HAP-1 (cell line): ENCODE data around the gene C10orf105.
A peak's percentile ranks its signal among the peaks of the same experiment; 100 is the strongest.

Experiments
- DNase-seq, 2 experiments: peaks; one replicate each; pipeline ENCODE4 v3.0.0-alpha.2; 2016 to 2020; ENCODE audit warnings: low spot score in 2 of 2
- H3K27me3 ChIP-seq: fragments of 250-450 bp; sonication (Bioruptor Pico); 2 replicates; pipeline ENCODE4 v1.5.1; 2020; ENCODE audit warnings: low read depth, mild to moderate bottlenecking, moderate library complexity
- H3K36me3 ChIP-seq: fragments of 250-450 bp; sonication (Bioruptor Pico); replicated peaks from 2 replicates; pipeline ENCODE4 v1.5.1; 2020; ENCODE audit warnings: mild to moderate bottlenecking
- H3K4me1 ChIP-seq: fragments of 250-450 bp; sonication (Bioruptor Pico); 2 replicates; pipeline ENCODE4 v1.5.1; 2020; ENCODE audit warnings: mild to moderate bottlenecking
- H3K4me3 ChIP-seq: fragments of 250-450 bp; sonication (Bioruptor Pico); 2 replicates; pipeline ENCODE4 v1.5.1; 2020; ENCODE audit warnings: mild to moderate bottlenecking, moderate library complexity
- H3K9me3 ChIP-seq: fragments of 250-450 bp; sonication (Bioruptor Pico); 2 replicates; pipeline ENCODE4 v1.5.1; 2020; ENCODE audit warnings: mild to moderate bottlenecking, moderate library complexity
- in situ Hi-C: fragments of 300-500 bp; cut with MboI; formaldehyde crosslinking; loops from 3 replicates; pipeline ENCODE4 v1.14.3; 2020; ENCODE audit warnings: low sequenced_read_pairs, inconsistent platforms, mixed read lengths

The C10orf105 gene

DNA sequence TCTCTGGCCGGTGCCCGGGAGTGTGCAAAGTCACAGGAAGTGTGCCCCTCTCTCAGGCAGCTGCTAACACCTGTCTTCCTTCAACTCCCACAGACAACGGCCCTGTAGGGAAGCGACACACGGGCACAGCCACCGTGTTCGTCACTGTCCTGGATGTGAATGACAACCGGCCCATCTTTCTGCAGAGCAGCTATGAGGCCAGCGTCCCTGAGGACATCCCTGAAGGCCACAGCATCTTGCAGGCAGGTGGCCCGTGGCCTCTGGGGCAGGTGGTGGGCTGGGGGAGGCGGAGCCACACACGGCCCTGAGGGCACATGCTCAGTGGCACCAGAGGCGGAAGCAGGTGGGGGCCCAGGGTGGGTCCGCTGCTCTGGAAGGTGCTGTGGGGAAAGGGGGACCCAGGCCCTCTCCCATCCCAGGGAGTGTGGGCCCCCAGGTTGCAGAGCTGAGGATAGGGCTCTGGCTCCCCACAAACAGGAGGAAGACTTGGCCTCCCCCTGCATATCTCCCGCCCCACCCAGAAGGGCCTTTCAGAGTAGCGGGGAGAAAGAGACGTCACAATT, 6.9 kb downstream of the C10orf105 start:
- H3K4me1 ChIP-seq, result no peaks in the 10 kb centered on the region
- H3K9me3 ChIP-seq, result no peaks in the 10 kb centered on the region
- no peaks in the 10 kb centered on the region for H3K36me3 ChIP-seq
- H3K27me3 ChIP-seq, result no peaks in the 10 kb centered on the region
- no peak for DNase-seq
- no peak overlapping the region for H3K4me3 ChIP-seq
- in situ Hi-C loops, result no loop called here

- Histone ChIP-seq H3K4me1 (no peaks in the 10 kb centered on the region), H3K27me3 (no peaks in the 10 kb centered on the region), H3K9me3 (no peaks in the 10 kb centered on the region), H3K4me3 (no peak overlapping the region), H3K36me3 (no peaks in the 10 kb centered on the region)
- in situ Hi-C loops, result no loop called here
- no peak for DNase-seq
Observed at GRCh38 chr10:71712170-71712569, 7.4 kb downstream of the C10orf105 start.

- in situ Hi-C loops, result no loop called here
- Histone ChIP-seq H3K4me1 (no peaks in the 10 kb centered on the region), H3K36me3 (no peaks in the 10 kb centered on the region), H3K27me3 (no peaks in the 10 kb centered on the region), H3K4me3 (no peak overlapping the region), H3K9me3 (no peaks in the 10 kb centered on the region)
- DNase-seq, result no peak
Observed at GRCh38 chr10:71711052-71711623, 8.4 kb downstream of the C10orf105 start.

GRCh38 chr10:71710519-71710918, 9.1 kb downstream of the C10orf105 start:
- DNase-seq, result no peak
- in situ Hi-C loops, result no loop called here
- H3K36me3 ChIP-seq, result no peaks in the 10 kb centered on the region

GRCh38 chr10:71708897-71709882, 10.4 kb downstream of the C10orf105 start:
- DNase-seq, result no peak
- Histone ChIP-seq H3K4me1 (no peaks in the 10 kb centered on the region), H3K9me3 (no peaks in the 10 kb centered on the region), H3K36me3 (no peaks in the 10 kb centered on the region), H3K4me3 (no peak overlapping the region), H3K27me3 (no peaks in the 10 kb centered on the region)
- in situ Hi-C loops, result no loop called here

More at GRCh38 chr10:71710519-71710918, 9.1 kb downstream of the C10orf105 start:
- Histone ChIP-seq H3K4me3 (no peak overlapping the region), H3K27me3 (no peaks in the 10 kb centered on the region), H3K4me1 (no peaks in the 10 kb centered on the region), H3K9me3 (no peaks in the 10 kb centered on the region)

DNA sequence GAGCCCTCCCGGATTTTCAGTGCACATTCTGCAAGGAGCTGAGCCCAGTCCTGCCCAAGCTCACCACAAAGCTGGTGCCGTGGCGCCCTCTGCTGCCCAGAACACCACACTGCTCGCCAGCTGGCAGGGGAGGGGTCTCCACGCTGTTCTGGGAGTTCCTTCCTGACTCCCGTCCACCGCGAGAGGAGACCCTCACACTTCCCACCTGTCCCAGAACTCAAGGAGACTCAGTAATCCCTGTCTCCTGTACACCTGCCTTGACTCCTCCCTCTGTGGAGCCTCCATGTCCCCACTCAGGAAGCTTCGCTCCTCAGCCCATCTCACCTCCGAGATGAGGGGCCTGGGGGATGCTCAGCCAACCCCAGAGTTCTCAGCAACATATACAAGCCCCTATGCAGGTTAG, 11.3 kb downstream of the C10orf105 start:
- H3K9me3 ChIP-seq, result no peaks in the 10 kb centered on the region
- H3K36me3 ChIP-seq, result no peaks in the 10 kb centered on the region
- H3K4me3 ChIP-seq, result no peak overlapping the region
- in situ Hi-C loops, result no loop called here
- peak; percentile 24 to 83 for DNase-seq
- H3K27me3 ChIP-seq, result no peaks in the 10 kb centered on the region
- no peaks in the 10 kb centered on the region for H3K4me1 ChIP-seq

DNA sequence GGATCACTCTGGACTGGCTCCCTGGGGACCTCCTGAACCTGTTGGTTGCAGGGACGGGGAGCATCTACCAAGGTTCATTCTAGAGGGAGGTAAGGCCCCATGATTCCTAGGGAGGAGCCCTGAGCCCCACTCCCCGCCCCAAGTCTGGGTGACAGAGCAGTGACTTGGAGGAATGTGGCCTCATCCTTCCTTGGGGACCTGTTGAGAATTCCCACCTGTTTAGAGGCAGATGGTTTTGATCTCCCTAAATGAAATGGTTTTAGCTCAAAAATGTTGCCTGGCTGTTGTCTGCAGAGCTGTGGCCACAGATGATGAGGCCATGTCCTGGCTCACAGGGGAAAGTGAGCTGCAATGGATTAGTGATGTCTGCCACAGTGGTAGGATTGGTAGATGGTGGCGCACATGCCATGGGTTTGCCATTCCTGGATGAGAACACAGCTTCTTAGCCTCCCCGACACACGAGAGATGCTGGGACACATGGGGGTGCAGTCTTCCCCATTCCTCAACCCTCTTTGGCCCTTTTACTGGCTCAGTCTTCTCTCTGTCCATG, 12.3 kb downstream of the C10orf105 start:
- in situ Hi-C loops, result no loop called here
- no peaks in the 10 kb centered on the region for H3K4me1 ChIP-seq
- no peak overlapping the region for H3K4me3 ChIP-seq
- no peak for DNase-seq
- no peaks in the 10 kb centered on the region for H3K36me3 ChIP-seq
- no peaks in the 10 kb centered on the region for H3K27me3 ChIP-seq
- no peaks in the 10 kb centered on the region for H3K9me3 ChIP-seq

GRCh38 chr10:71706216-71707121, 13.1 kb downstream of the C10orf105 start:
- no peak overlapping the region for H3K4me3 ChIP-seq
- in situ Hi-C loops, result no loop called here
- no peaks in the 10 kb centered on the region for H3K9me3 ChIP-seq
- no peaks in the 10 kb centered on the region for H3K27me3 ChIP-seq
- DNase-seq, result no peak
- H3K36me3 ChIP-seq, result no peaks in the 10 kb centered on the region
- no peaks in the 10 kb centered on the region for H3K4me1 ChIP-seq

DNA sequence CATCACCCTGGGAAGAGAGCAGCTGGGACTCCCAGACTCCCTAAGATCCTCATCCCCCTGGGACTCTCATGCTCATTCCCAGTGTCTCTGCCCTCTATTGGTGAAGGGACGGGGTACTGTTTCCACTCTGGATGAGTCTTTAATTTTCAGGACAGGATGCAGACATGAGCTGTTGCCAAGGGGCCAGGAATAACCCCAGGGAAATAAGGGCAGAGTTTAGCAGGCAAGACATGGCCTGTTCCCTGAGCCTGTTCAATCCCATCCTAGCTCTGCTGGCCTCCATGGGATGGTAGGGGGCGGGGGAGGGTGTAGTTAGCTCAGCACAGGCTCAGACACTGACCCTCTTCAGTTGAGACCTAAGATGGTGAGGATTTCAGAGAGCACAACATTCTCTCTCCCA, 14.0 kb downstream of the C10orf105 start:
- Histone ChIP-seq H3K4me3 (no peak overlapping the region), H3K9me3 (no peaks in the 10 kb centered on the region), H3K27me3 (no peaks in the 10 kb centered on the region), H3K4me1 (no peaks in the 10 kb centered on the region), H3K36me3 (no peaks in the 10 kb centered on the region)
- in situ Hi-C loops, result no loop called here
- no peak for DNase-seq

- no peak overlapping the region for H3K4me3 ChIP-seq
- in situ Hi-C loops, result loop anchor here (5.0 kb wide), 2 partner anchors 323 to 393 kb away; no protein-coding TSS in a partner anchor
- no peak for DNase-seq
- H3K27me3 ChIP-seq, result no peaks in the 10 kb centered on the region
- H3K36me3 ChIP-seq, result no peaks in the 10 kb centered on the region
- no peaks in the 10 kb centered on the region for H3K4me1 ChIP-seq
- H3K9me3 ChIP-seq, result no peaks in the 10 kb centered on the region
Observed at GRCh38 chr10:71704816-71705215, 14.8 kb downstream of the C10orf105 start.

- in situ Hi-C loops, result loop anchor here (5.0 kb wide), 2 partner anchors 321 to 391 kb away; no protein-coding TSS in a partner anchor
- no peaks in the 10 kb centered on the region for H3K9me3 ChIP-seq
- no peak for DNase-seq
- H3K36me3 ChIP-seq, result no peaks in the 10 kb centered on the region
- no peaks in the 10 kb centered on the region for H3K4me1 ChIP-seq
- no peaks in the 10 kb centered on the region for H3K27me3 ChIP-seq
- H3K4me3 ChIP-seq, result no peak overlapping the region
Observed at GRCh38 chr10:71703577-71703976, 16.0 kb downstream of the C10orf105 start.

DNA sequence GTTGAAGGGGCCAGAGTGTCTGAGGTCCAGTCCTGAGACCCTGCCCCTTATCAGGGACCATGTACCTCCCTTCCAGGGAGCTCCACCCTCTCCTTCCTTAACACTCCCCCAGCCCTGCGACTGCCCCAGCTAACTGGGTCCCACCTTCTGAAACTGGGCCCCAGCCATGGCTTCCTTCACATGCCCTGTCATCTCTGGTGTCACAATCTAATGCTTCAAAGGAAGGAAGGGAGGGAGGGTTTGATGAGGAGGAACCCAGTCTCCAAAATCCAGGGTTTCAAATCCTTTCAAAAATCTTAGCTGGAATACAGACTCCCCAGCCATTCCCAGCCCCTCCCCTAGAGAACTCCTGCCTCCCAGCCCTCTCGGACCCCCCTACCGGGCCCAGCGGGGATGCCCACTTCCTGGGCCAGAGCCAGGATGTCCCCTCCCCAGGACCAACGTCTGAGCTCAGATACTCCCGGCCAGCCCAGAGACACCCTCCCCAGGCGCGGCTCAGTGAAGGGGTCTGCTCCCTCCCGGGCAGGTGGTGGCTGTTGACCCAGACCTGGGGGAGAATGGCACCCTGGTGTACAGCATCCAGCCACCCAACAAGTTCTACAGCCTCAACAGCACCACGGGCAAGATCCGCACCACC, 18.0 kb downstream of the C10orf105 start:
- H3K4me3 ChIP-seq, result no peak overlapping the region
- in situ Hi-C loops, result loop anchor here (5.0 kb wide), 2 partner anchors 319 to 389 kb away; no protein-coding TSS in a partner anchor
- no peaks in the 10 kb centered on the region for H3K36me3 ChIP-seq
- H3K9me3 ChIP-seq, result no peaks in the 10 kb centered on the region
- DNase-seq, result no peak
- H3K4me1 ChIP-seq, result no peaks in the 10 kb centered on the region
- no peaks in the 10 kb centered on the region for H3K27me3 ChIP-seq
